Urinary bladder (tissue), 4 donors: ENCODE measurements around the gene MNS1. TPM values are rescaled to one million over a fixed set of nuclear protein-coding genes. Genes with fewer than 3 reads are reported as not detected.
"Not testable (repeated sequence)": the region's sequence is repeated elsewhere in the genome, so short reads cannot be mapped to it uniquely, and the experiment has no call there.

ENCODE experiments used
- DNase-seq: peaks from one replicate; pipeline ENCODE4 v3.0.0-alpha.2; 2015; ENCODE audit errors: extremely low spot score
- H3K27ac ChIP-seq: one replicate; pipeline ENCODE4 v1.5.1; 2013; ENCODE audit warnings: low read depth, mild to moderate bottlenecking, moderate library complexity
- H3K36me3 ChIP-seq: one replicate; pipeline ENCODE4 v1.6.1; 2013; ENCODE audit warnings: mild to moderate bottlenecking, moderate library complexity; ENCODE audit not compliant: insufficient read depth
- H3K4me1 ChIP-seq: one replicate; pipeline ENCODE4 v1.6.1; 2013; ENCODE audit warnings: mild to moderate bottlenecking, moderate library complexity; ENCODE audit not compliant: insufficient read depth
- H3K4me3 ChIP-seq: one replicate; pipeline ENCODE4 v1.5.1; 2013; ENCODE audit warnings: low read depth, low read length
- WGBS: extraction: QIAGEN DNeasy Blood & Tissue Kit; methylation state at CpG from one replicate; pipeline ENCODE4 v1.1.7; 2013; 5-methylcytosine and 5-hydroxymethylcytosine counted together
- polyA plus RNA-seq: library from polyadenylated mRNA; stranded (reverse); fragments of 200-250 nt; gene quantifications from one replicate; pipeline ENCODE4 v1.2.3, GENCODE V29; 2013
- total RNA-seq: library from RNA; depleted of rRNA; stranded (reverse); fragments of >200 nt; gene quantifications from one replicate; pipeline ENCODE4 v1.2.3, GENCODE V29; 2014
- donor health status: healthy with polysubstance abuse.
- donor health status: healthy.

The MNS1 gene
- total RNA-seq = 7.1 TPM
- 2.0 TPM for polyA plus RNA-seq

- no peaks in the 10 kb centered on the region for H3K36me3 ChIP-seq
- DNase-seq = peak; percentile 94
- 2% methylated on average over 38 of the region's 38 CpGs for WGBS
- peak within 1 kb of the TSS; percentile 66 for H3K4me3 ChIP-seq
- no peaks in the 10 kb centered on the region for H3K4me1 ChIP-seq
- no peak within 1 kb of the TSS for H3K27ac ChIP-seq
These were observed at the start of gene MNS1 for GRCh38 chr15:56464893-56465520. Gene MNS1 (minus strand): TSS chr15:56465137. CDS start chr15:56464972, 165 bp downstream.

GRCh38 chr15:56496635-56497034 lies 31.7 kb upstream of the MNS1 start:
- H3K27ac ChIP-seq = no peak overlapping the region
- peak overlapping the region; percentile 3 for H3K4me3 ChIP-seq
- H3K36me3 ChIP-seq = no peaks in the 10 kb centered on the region
- 26% methylated on average over 7 of the region's 7 CpGs for WGBS
- H3K4me1 ChIP-seq = no peaks in the 10 kb centered on the region
- no peak for DNase-seq

GRCh38 chr15:56495533-56495932 lies 30.6 kb upstream of the MNS1 start:
- no peak for DNase-seq
- H3K27ac ChIP-seq = no peak overlapping the region
- no peaks in the 10 kb centered on the region for H3K4me1 ChIP-seq
- H3K36me3 ChIP-seq = no peaks in the 10 kb centered on the region
- 54% methylated on average over 3 of the region's 3 CpGs for WGBS
- no peak overlapping the region for H3K4me3 ChIP-seq

- Histone ChIP-seq H3K4me3 (no peak overlapping the region), H3K4me1 (no peaks in the 10 kb centered on the region), H3K27ac (no peak overlapping the region), H3K36me3 (no peaks in the 10 kb centered on the region)
- DNase-seq = no peak
- 55% methylated on average over 3 of the region's 3 CpGs for WGBS
These were observed 30.1 kb upstream of the MNS1 start for GRCh38 chr15:56495053-56495452.

GRCh38 chr15:56492791-56493555 lies 28.0 kb upstream of the MNS1 start:
- WGBS = 93% methylated on average over 4 of the region's 4 CpGs
- no peaks in the 10 kb centered on the region for H3K36me3 ChIP-seq
- no peak for DNase-seq
- H3K4me1 ChIP-seq = no peaks in the 10 kb centered on the region
- no peak overlapping the region for H3K4me3 ChIP-seq
- no peak overlapping the region for H3K27ac ChIP-seq

- Histone ChIP-seq H3K4me3 (no peak overlapping the region), H3K36me3 (no peaks in the 10 kb centered on the region), H3K27ac (no peak overlapping the region), H3K4me1 (no peaks in the 10 kb centered on the region)
- WGBS = 93% methylated on average over 3 of the region's 3 CpGs
- DNase-seq = no peak
These were observed 27.3 kb upstream of the MNS1 start for GRCh38 chr15:56492236-56492635.

GRCh38 chr15:56491110-56491722 lies 26.3 kb upstream of the MNS1 start:
- WGBS = 36% methylated on average over 5 of the region's 5 CpGs
- no peaks in the 10 kb centered on the region for H3K4me1 ChIP-seq
- no peak overlapping the region for H3K27ac ChIP-seq
- no peaks in the 10 kb centered on the region for H3K36me3 ChIP-seq
- DNase-seq = peak; percentile 28
- no peak overlapping the region for H3K4me3 ChIP-seq

GRCh38 chr15:56490461-56490860 lies 25.5 kb upstream of the MNS1 start:
- 89% methylated on average over 1 of the region's 1 CpG for WGBS
- Histone ChIP-seq H3K27ac (no peak overlapping the region), H3K36me3 (no peaks in the 10 kb centered on the region)

GRCh38 chr15:56486206-56486605 lies 21.3 kb upstream of the MNS1 start:
- H3K36me3 ChIP-seq, H3K4me3 ChIP-seq, H3K27ac ChIP-seq, DNase-seq, H3K4me1 ChIP-seq: not testable (repeated sequence)
- 87% methylated on average over 2 of the region's 2 CpGs for WGBS

More at GRCh38 chr15:56490461-56490860, 25.5 kb upstream of the MNS1 start:
- no peaks in the 10 kb centered on the region for H3K4me1 ChIP-seq
- no peak for DNase-seq
- no peak overlapping the region for H3K4me3 ChIP-seq

- DNase-seq, H3K4me3 ChIP-seq, H3K27ac ChIP-seq, H3K36me3 ChIP-seq, H3K4me1 ChIP-seq: not testable (repeated sequence)
- 92% methylated on average over 3 of the region's 3 CpGs for WGBS
These were observed 20.5 kb upstream of the MNS1 start for GRCh38 chr15:56485426-56485825.

- Histone ChIP-seq H3K4me3 (no peak overlapping the region), H3K27ac (no peak overlapping the region), H3K36me3 (no peaks in the 10 kb centered on the region), H3K4me1 (no peaks in the 10 kb centered on the region)
- no peak for DNase-seq
- 54% methylated on average over 2 of the region's 2 CpGs for WGBS
These were observed 19.4 kb upstream of the MNS1 start for GRCh38 chr15:56484287-56484686.

- Histone ChIP-seq H3K4me3 (no peak overlapping the region), H3K36me3 (no peaks in the 10 kb centered on the region), H3K4me1 (no peaks in the 10 kb centered on the region), H3K27ac (no peak overlapping the region)
- DNase-seq = no peak
These were observed 10.4 kb upstream of the MNS1 start for GRCh38 chr15:56475351-56475750.

GRCh38 chr15:56473017-56473416 lies 8.1 kb upstream of the MNS1 start:
- WGBS = 65% methylated on average over 1 of the region's 1 CpG
- H3K36me3 ChIP-seq = no peaks in the 10 kb centered on the region
- no peak for DNase-seq
- H3K4me3 ChIP-seq = no peak overlapping the region
- H3K27ac ChIP-seq = no peak overlapping the region
- no peaks in the 10 kb centered on the region for H3K4me1 ChIP-seq

- H3K4me3 ChIP-seq = no peak overlapping the region
- H3K4me1 ChIP-seq = no peaks in the 10 kb centered on the region
- no peaks in the 10 kb centered on the region for H3K36me3 ChIP-seq
- WGBS = 78% methylated on average over 2 of the region's 2 CpGs
- no peak overlapping the region for H3K27ac ChIP-seq
- DNase-seq = no peak
These were observed 7.3 kb upstream of the MNS1 start for GRCh38 chr15:56472278-56472677.
